Measurements from ENCODE around the gene DNMT1.

DNA sequence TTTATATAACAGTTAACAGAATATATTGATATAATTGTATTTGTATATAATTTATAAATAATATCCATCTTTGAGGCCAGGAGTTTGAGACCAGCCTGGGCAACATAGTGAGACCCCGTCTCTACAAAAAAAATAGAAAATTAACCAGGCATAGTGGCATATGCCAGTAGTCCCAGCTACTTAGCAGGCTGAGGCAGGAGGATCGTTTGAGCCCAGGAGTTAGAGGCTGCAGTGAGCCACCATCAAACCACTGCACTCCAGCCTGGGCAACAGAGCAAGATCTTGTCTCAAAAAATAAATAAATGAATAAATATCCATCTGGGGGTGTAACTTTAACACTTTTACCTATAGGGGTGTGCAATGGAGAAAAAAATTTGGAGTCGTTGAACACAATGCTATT is 110.0 kb downstream of the DNMT1 start:
- TF ChIP-seq EZH2 (IDR thresholded peaks at IDR 0.05): no peak
- TF ChIP-seq POLR2AphosphoS5 (IDR thresholded peaks at IDR 0.05; ENCODE audit: borderline replicate concordance, low read depth, low read length): no peak
